Stimulated activated CD4-positive, alpha-beta T cell treated with anti-CD3 and anti-CD28 coated beads, Interleukin-12 subunit alpha, Interleukin-12 subunit beta, amount 100 ng/mL, for 48 hours (primary cell): ENCODE data around the gene DNPH1.

Experiments
- DNase-seq, 3 donors: peaks; one replicate each; pipeline ENCODE4 v3.0.0-alpha.2; 2020; ENCODE audit warnings: low read depth in 2 of 3, low spot score in 1 of 3

The DNPH1 gene

DNA sequence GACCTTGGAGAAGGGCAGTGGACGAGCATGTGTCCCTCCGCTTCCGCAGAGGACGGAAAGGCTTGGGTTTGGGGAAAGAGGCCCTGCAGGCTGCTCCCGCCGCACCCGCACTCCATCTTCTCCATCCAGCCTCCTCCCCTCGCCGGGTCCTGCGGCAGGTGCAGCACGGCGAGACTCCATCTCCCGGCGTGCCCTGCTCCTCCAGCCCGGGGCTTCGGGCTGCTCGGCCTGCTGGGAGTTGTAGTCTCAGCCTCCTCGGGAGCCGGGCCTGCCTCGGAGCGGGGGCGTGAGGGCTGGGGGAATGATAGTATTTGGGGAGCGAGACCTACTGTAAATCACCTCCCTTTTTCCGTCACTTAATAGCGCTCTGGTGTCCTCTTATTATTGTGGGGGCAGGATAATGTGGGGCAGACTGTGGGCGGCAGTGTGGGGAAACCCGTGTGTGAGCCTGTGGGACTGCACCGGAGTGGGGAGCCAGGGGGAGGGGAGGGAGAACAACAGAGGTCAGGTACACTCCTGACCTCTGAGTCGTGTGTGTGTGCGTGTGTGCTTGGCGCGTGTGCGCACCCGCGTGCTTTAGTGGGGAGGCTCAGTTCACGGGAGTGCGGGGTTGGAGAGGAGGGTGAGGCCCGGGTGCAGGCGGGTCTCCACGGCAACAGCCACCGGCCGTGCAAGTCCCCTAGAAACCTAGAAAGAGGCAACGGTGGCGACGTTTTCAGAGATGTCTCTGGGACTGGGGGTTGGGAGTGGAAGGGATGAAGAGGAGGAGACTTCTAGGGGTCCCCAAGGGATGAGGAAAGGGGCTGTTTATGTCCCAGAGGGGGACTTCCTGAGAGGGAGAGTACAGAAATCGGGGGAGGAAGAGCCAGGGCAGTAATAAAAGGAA, 18.1 kb upstream of the DNPH1 start:
- peak; percentile 71 to 77 (median 72) for DNase-seq

DNA sequence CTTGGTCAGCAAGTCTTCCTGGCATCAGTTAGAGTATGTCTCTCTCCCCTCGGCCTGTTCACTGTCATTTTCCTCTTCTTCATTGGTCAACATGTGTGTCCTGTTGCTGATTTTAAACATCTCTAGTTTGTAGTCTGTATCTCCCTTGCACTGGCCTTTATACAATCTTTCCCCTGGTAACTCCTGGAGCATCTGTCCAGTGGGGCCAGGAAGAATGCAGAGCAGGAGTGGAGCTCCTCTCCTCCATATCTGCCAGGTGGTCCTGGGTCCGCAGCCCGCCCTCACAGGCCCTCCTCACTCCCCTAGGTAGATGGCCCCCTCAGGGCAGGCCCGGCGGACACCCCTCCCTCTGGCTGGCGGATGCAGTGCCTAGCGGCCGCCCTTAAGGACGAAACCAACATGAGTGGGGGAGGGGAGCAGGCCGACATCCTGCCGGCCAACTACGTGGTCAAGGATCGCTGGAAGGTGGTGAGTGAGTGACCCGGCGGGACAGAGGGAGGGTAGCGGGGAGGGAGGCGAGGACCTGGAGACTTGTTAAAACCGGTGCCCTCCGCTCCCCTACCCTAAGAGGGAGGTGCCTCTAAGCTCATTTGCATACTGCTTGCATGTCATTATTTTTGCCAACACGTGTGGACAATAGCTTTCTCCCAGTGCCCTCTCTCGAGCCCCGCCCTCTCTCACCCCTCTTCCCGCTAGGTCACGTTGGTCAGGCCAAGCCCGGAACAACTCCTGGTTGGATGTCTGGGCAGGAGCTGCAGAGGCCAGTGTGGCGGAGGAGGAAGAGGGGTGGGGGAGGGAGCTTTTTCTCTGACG, 17.2 kb upstream of the DNPH1 start:
- no peak for DNase-seq

DNA sequence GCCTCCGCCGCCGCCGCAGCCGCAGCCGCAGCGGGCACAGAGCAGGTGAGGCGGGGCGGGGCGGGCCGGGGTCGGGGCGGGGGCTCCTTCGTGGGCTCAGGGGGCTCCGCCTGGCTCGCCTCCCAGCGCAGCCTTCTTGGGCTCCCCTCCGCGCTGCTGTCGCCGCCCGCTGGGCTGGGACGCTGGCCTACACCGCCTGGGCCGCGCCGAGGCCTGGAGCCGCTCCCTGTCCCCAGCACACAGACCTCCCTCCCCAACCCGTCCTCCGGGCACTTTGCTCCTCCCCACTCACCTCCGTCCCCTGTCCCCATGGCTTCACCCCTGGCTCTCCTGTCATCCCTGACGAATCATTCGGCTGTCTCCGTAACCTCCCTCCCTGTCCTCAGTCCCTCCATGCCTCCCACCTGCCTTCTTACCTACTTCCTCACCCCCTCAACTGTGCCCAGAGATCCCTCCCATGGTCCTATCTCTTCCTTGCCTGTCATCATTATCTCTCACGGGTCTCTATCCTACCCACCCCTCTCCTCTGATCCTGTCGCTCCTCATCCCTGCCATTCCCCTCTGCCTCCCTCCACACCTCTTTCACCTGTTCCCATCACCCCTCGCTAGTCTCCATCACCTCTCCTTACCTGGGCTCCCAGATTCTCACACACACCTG, 14.5 kb upstream of the DNPH1 start:
- no peak for DNase-seq

DNA sequence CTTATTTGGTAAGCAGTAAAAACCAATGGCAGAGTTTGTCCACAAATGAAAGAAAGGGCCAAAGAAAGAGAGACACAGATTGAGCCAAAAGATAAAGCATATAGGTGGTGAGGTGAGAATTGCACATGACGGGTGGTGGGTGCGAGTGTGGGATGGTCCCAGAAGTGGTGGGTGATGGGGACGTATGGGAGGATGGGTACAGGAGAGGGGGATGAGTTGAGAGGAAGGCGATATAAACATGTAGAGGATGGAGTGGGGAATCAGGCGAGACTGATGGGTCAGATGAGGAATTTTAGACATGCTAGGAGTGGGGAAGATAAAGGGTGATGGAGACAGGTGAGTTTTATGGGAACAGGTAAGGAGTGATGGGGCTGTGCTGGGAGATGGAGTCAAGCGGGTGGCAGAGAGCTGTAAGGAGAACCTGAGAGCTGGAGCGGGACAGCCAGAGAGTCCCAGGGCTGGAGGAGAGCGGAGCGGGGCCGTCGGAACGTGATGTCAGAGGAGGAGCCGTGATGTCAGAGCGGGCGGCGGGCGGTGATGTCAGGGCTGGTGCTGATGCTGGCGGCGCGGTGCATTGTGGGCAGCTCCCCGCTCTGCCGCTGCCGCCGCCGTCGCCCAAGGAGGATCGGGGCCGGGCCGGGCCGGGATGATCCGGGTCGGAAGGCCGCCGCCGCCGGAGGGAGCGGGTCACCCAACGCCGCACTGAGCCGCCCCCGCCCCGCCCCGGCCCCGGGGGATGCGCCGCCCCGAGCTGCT, 13.8 kb upstream of the DNPH1 start, which contains the start of gene TTBK1:
Gene TTBK1 (plus strand): TSS at position 574 of the 756 bp plus-strand sequence. CDS start 3,180 bp downstream, outside the sequence.
- no peak for DNase-seq

DNA sequence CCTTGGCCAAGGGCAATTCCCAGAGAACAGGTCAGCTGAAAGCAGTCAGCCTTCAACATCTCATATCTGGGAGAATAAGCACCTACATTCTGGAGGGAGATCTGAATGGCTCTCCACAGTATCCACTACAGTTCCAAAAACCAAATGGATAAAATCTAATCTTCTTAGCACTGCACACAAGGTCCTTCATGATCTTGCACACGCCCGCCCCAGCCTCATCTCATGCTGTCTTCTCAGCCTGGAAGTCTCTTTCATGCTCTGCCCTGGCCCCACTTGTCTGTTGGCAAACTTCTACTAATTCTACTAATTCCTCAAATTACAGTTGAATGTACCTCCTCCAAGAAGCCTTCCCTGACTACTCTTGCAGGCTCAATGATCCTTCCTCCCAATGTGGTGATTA, 12.2 kb upstream of the DNPH1 start:
- DNase-seq, result no peak

DNA sequence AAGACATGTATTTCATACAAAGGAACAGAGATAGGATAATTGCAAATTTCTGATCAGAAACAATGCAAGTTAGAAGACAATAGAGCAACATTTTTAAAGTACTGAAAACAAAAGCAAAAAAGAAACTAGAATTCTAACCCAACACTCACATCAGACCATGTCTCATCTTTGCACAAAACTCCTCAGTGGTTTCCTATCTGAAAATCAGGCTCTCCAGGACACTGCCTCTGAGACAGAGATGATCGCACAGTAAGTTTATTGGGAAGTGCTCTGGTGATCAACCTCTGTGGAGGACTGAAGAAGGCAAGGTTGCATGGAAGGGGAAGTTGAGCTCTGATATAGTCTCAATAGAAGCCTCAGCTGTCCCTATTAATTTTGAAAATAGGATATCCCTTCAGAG, 11.7 kb upstream of the DNPH1 start:
- DNase-seq, result no peak

GRCh38 chr6:43239054-43239453, 9.8 kb upstream of the DNPH1 start:
- no peak for DNase-seq

DNA sequence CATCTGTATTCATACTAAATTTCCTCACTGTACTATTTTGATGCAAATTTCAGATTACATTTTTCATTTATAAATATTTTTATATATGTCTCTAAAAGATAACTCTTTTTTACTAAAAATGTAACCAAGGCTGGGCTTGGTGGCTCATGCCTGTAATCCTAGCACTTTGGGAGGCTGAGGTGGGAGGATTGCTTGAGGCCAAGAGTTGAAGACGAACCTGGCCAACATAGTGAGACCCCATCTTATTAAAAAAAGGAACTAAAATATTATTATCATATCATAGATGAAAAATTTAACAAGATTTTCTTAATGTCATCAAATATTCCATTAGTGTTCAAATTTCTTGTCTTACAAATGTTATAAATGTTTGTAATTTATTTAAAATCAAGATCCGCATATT, 6.6 kb upstream of the DNPH1 start:
- DNase-seq, result no peak

DNA sequence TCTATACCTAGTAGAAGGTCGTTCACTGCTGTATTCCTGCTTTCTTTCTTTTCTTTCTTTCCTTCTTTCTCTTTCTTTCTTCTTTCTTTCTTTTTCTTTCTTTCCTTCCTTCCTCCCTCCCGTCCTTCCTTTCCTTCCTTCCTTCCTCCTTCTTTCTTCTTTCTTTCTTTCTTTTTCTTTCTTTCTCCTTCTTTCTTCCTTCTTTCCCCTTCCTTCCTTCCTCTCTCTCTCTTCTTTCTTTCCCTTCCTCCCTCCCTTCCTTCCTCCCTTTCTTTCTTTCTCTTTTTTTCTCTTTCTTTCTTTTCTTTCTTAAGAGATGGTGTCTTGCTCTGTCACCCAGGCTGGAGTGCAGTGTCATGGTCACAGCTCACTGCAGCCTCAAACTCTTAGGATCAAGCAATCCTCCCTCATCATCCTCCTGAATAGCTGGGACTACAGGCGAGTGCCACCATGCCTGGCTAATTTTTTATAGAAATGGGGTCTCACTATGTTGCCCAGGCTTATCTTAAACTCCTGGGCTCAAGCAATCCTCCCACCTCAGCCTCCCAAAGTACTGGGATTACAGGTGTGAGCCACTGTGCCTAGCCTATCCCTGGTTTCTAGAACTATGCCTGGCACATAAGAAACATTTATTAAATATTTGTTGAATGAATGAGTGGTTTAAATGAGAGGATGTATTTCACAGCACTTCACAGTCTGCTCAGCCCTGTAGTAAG, 2.6 kb upstream of the DNPH1 start:
- DNase-seq, result no peak

GRCh38 chr6:43231053-43231452, 1.8 kb upstream of the DNPH1 start:
- DNase-seq, result no peak

- DNase-seq, result no peak
These were observed 731 bp upstream of the DNPH1 start for GRCh38 chr6:43229803-43230620.

GRCh38 chr6:43226192-43226851, 3.0 kb downstream of the DNPH1 start:
- DNase-seq, result no peak

DNA sequence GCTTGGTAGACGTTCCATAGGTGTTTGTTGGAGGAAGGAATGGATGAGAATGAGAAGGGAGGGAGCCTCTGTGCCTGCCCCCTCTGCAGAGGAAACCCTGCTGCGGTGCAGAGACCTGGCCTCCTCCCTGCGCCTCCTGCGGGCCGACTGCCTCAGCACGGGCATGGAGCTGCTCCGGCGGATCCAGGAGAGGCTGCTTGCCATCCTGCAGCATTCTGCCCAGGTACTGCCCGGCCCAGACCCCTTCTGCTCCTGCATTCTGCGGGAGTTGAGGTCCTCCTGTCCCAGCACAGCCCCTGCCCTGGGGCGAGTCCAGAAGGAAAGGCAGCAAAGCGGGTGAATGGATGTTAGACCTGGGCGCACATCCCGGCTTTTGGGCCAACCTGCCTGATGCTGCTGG, 6.1 kb downstream of the DNPH1 start:
- DNase-seq, result no peak

GRCh38 chr6:43222418-43223059, 6.7 kb downstream of the DNPH1 start:
- DNase-seq, result no peak

DNA sequence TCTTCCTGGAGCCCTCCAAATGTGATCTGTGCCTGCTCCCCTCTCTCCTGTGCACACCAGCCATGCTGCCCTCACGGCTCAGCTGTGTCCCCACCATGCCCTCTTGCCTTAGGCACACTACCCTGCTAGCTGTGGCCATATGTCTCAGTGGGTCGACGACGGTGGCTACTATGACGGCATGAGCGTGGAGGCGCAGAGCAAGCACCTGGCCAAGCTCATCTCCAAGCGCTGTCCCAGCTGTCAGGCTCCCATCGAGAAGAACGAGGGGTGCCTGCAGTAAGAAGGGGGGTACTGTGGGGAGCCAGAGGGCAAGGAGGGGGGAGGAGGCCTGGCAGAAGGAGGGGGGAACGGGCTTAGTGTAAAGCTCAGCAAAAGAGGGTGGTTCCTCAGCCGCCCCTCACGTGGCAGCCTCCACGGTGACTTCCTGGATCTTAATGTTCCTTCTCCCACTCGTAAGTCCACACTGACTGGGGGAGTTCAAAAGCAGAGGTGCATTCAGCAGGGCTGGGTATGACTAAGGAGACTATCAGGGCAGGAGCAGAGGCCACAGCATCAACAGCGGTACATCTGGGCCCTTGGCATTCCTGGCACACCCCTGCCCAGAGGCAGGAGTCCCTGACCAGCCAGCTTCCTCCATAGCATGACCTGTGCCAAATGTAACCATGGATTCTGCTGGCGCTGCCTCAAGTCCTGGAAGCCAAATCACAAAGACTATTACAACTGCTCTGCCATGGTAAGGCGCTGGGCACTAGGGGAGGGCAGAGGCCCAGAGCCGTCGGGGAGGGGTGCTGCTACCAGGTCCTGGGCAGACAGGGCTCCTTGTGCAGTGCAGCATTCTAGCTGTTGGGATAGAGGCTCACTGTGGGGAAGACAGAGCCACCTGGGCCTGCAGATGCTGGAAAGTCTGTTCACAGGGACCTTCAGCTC, 8.0 kb downstream of the DNPH1 start:
- no peak for DNase-seq

DNA sequence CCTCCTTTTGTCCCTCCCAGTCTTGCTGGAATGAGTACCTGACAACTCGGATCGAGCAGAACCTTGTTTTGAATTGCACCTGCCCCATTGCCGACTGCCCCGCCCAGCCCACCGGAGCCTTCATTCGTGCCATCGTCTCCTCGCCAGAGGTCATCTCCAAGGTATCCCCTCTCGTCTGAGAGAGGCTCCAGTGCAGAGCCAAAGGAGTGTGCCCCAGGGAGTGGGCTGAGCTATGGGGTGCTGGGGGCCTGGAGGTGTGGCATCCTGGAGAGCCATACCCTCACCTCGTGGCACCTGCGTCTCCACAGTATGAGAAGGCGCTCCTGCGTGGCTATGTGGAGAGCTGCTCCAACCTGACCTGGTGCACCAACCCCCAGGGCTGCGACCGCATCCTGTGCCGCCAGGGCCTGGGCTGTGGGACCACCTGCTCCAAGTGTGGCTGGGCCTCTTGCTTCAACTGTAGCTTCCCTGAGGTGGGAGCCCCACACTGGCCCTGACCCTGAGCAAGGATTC, 8.8 kb downstream of the DNPH1 start:
- no peak for DNase-seq

GRCh38 chr6:43219814-43220213, 9.5 kb downstream of the DNPH1 start:
- DNase-seq, result no peak
